GM20431 (cell line): ENCODE results near the gene FGGY.

Experiments used
- in situ Hi-C: fragments of 300-500 bp; cut with MseI, MboI; formaldehyde crosslinking; loops from one replicate; pipeline ENCODE4 v1.15.0; 2020; ENCODE audit warnings: low sequenced_read_pairs; ENCODE audit not compliant: unreplicated experiment

FGGY gene

GRCh38 chr1:59422921-59423575 lies 126.2 kb downstream of the FGGY start:
- in situ Hi-C loops, result no loop called here

- in situ Hi-C loops, result no loop called here
Measured at GRCh38 chr1:59427155-59427554, 130.3 kb downstream of the FGGY start.

- in situ Hi-C loops, result no loop called here
Measured at GRCh38 chr1:59427784-59428183, 130.9 kb downstream of the FGGY start.

- in situ Hi-C loops, result no loop called here
Measured at GRCh38 chr1:59428828-59429227, 131.9 kb downstream of the FGGY start.

GRCh38 chr1:59429656-59430055 lies 132.8 kb downstream of the FGGY start:
- in situ Hi-C loops, result no loop called here

- in situ Hi-C loops, result no loop called here
Measured at GRCh38 chr1:59431566-59432294, 134.8 kb downstream of the FGGY start.

- in situ Hi-C loops, result no loop called here
Measured at GRCh38 chr1:59432531-59433439, 135.9 kb downstream of the FGGY start.

- in situ Hi-C loops, result no loop called here
Measured at GRCh38 chr1:59433440-59433813, 136.5 kb downstream of the FGGY start.

- in situ Hi-C loops, result no loop called here
Measured at GRCh38 chr1:59434336-59434735, 137.4 kb downstream of the FGGY start.

- in situ Hi-C loops, result no loop called here
Measured at GRCh38 chr1:59436637-59437036, 139.7 kb downstream of the FGGY start.

- in situ Hi-C loops, result no loop called here
Measured at GRCh38 chr1:59438058-59438560, 141.2 kb downstream of the FGGY start.

- in situ Hi-C loops, result no loop called here
Measured at GRCh38 chr1:59442492-59442891, 145.6 kb downstream of the FGGY start.

- in situ Hi-C loops, result no loop called here
Measured at GRCh38 chr1:59443310-59443709, 146.4 kb downstream of the FGGY start.

- in situ Hi-C loops, result no loop called here
Measured at GRCh38 chr1:59444520-59444919, 147.6 kb downstream of the FGGY start.

- in situ Hi-C loops, result no loop called here
Measured at GRCh38 chr1:59445040-59445439, 148.1 kb downstream of the FGGY start.

- in situ Hi-C loops, result no loop called here
Measured at GRCh38 chr1:59446257-59446901, 149.5 kb downstream of the FGGY start.

GRCh38 chr1:59452026-59452425 lies 155.1 kb downstream of the FGGY start:
- in situ Hi-C loops, result no loop called here

- in situ Hi-C loops, result no loop called here
Measured at GRCh38 chr1:59452559-59452958, 155.7 kb downstream of the FGGY start.

GRCh38 chr1:59453297-59453968 lies 156.5 kb downstream of the FGGY start:
- in situ Hi-C loops, result no loop called here

GRCh38 chr1:59455206-59455605 lies 158.3 kb downstream of the FGGY start:
- in situ Hi-C loops, result no loop called here
